ENCODE results near the gene PRSS57.

Gene PRSS57

GRCh38 chr19:648904-649801 is 46.1 kb downstream of the PRSS57 start:
- no peak for DNase-seq

- no peak for DNase-seq
Measured at GRCh38 chr19:648305-648704, 46.9 kb downstream of the PRSS57 start.

- DNase-seq = no peak
Measured at GRCh38 chr19:647566-648284, 47.5 kb downstream of the PRSS57 start.

- DNase-seq = no peak
Measured at GRCh38 chr19:646779-647565, 48.3 kb downstream of the PRSS57 start.

GRCh38 chr19:645912-646778 is 49.1 kb downstream of the PRSS57 start:
- no peak for DNase-seq

- DNase-seq = no peak
Measured at GRCh38 chr19:644789-645188, 50.5 kb downstream of the PRSS57 start.

- no peak for DNase-seq
Measured at GRCh38 chr19:644363-644762, 50.9 kb downstream of the PRSS57 start.

GRCh38 chr19:643736-644135 is 51.5 kb downstream of the PRSS57 start:
- DNase-seq = no peak

- DNase-seq = no peak
Measured at GRCh38 chr19:642767-643727, 52.2 kb downstream of the PRSS57 start.

- no peak for DNase-seq
Measured at GRCh38 chr19:641702-642101, 53.5 kb downstream of the PRSS57 start.

GRCh38 chr19:640606-641189 is 54.6 kb downstream of the PRSS57 start:
- no peak for DNase-seq

- DNase-seq = no peak
Measured at GRCh38 chr19:640161-640558, 55.1 kb downstream of the PRSS57 start.

GRCh38 chr19:639253-640160 is 55.7 kb downstream of the PRSS57 start, which contains the start of gene FGF22:
FGF22 (plus strand) TSS chr19:639879; CDS start chr19:639926, 47 bp downstream.
- peak; percentile 62 to 77 for DNase-seq

- DNase-seq = no peak
Measured at GRCh38 chr19:638906-639252, 56.4 kb downstream of the PRSS57 start.

Measured in SW 1271 (cell line).